Eye (tissue), 1 donor: ENCODE measurements around the gene LRRC40.

Experiments
- DNase-seq: peaks from one replicate; pipeline ENCODE4 v3.0.0-alpha.2; 2015

The LRRC40 gene

GRCh38 chr1:70109241-70109640 lies 96.1 kb downstream of the LRRC40 start:
- no peak for DNase-seq

DNA sequence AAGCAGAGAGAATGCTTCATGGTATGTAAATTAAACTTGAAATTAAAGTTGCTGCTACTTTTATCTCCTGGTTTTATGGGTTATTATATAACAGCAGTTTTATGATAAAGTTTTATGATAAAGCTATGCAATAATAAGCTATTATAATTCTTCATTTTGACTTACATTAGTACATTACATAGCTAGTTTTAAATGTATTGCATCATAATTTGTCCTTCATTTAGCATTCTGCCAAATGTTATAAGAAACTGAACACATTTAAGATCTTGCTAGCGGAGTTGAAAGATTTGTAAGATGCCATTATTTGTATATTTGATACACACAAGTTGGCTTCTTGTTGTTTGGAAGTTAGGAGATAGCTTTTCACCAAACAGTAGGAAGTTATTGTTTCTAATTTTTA lies 101.6 kb downstream of the LRRC40 start:
- no peak for DNase-seq

- no peak for DNase-seq
Measured at GRCh38 chr1:70101774-70102173, 103.6 kb downstream of the LRRC40 start.

DNA sequence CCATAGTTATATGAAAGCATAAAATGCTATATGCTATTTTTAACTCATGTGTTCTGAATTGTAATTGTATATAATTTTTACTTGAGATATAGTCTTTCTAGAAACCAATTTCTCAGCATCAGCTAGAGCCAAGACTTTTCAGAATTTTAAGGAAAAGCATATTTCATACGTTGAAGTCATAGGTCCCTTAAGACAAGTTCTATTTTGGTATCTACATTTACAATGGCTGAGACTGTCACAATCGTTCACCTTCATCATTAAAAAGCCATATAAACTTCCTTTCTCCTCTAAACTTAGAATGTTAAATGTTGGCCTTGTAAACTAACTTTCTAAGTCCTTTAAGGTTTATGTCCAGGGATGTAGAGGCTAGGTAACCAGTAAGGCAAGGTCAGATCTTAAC lies 104.1 kb downstream of the LRRC40 start:
- DNase-seq: no peak
